ENCODE results near the gene MBNL2. TPM values are rescaled to one million over a fixed set of nuclear protein-coding genes. Genes with fewer than 3 reads are reported as not detected.
"Not testable (repeated sequence)": the region's sequence is repeated elsewhere in the genome, so short reads cannot be mapped to it uniquely, and the experiment has no call there.

Gene MBNL2
- total and polyA plus RNA-seq, 2 donors from 2014 or later, result 18.8 to 70.5 TPM

- no peaks in the 10 kb centered on the region for H3K36me3 ChIP-seq (ENCODE audit: control insufficient read depth in 2 of 3, insufficient read depth in 3 of 3, low read length in 3 of 3)
- no peak for TF ChIP-seq CTCF (IDR thresholded peaks at IDR 0.05; ENCODE audit: borderline replicate concordance, extremely low read depth, insufficient read depth)
- intact Hi-C loops (cut with DNase I), result no loop called here
- peaks cover 0 to 1% (median 0%) of the 10 kb centered on the region in 3 donors for H3K9me3 ChIP-seq (ENCODE audit: control insufficient read depth in 2 of 3, insufficient read depth in 1 of 3, low read length in 3 of 3)
- no peak overlapping the region for H3K27ac ChIP-seq (ENCODE audit: low read depth in 2 of 2, low read length in 2 of 2)
- no peak overlapping the region for H3K4me3 ChIP-seq (ENCODE audit: low read length in 3 of 3)
- no peaks in the 10 kb centered on the region for H3K4me1 ChIP-seq (ENCODE audit: control insufficient read depth in 2 of 3, insufficient read depth in 2 of 3, low read depth in 1 of 3, low read length in 3 of 3)
- DNase-seq (no peak), FAIRE-seq (no peak)
- H3K27me3 ChIP-seq (ENCODE audit: control insufficient read depth, insufficient read depth, low read length), result no peaks in the 10 kb centered on the region
- no peak overlapping the region for H3K9ac ChIP-seq (ENCODE audit: low read length in 3 of 3)
These were observed 16.2 kb upstream of the MBNL2 start for GRCh38 chr13:97205982-97206381.

- DNase-seq; H3K4me3 ChIP-seq (ENCODE audit: low read length in 3 of 3); H3K9ac ChIP-seq (ENCODE audit: low read length in 3 of 3); H3K27ac ChIP-seq (ENCODE audit: low read depth in 2 of 2, low read length in 2 of 2); H3K4me1 ChIP-seq (ENCODE audit: control insufficient read depth in 2 of 3, insufficient read depth in 2 of 3, low read depth in 1 of 3, low read length in 3 of 3); H3K27me3 ChIP-seq (ENCODE audit: control insufficient read depth, insufficient read depth, low read length); intact Hi-C loops (cut with DNase I); FAIRE-seq; H3K9me3 ChIP-seq (ENCODE audit: control insufficient read depth in 2 of 3, insufficient read depth in 1 of 3, low read length in 3 of 3); H3K36me3 ChIP-seq (ENCODE audit: control insufficient read depth in 2 of 3, insufficient read depth in 3 of 3, low read length in 3 of 3): not testable (repeated sequence)
These were observed 14.9 kb upstream of the MBNL2 start for GRCh38 chr13:97207252-97207651.

- Histone ChIP-seq H3K27ac (ENCODE audit: low read depth in 2 of 2, low read length in 2 of 2) (no peak overlapping the region), H3K4me1 (ENCODE audit: control insufficient read depth in 2 of 3, insufficient read depth in 2 of 3, low read depth in 1 of 3, low read length in 3 of 3) (no peaks in the 10 kb centered on the region), H3K4me3 (ENCODE audit: low read length in 3 of 3) (no peak overlapping the region), H3K9me3 (ENCODE audit: control insufficient read depth in 2 of 3, insufficient read depth in 1 of 3, low read length in 3 of 3) (peaks cover 0 to 1% (median 0%) of the 10 kb centered on the region in 3 donors), H3K27me3 (ENCODE audit: control insufficient read depth, insufficient read depth, low read length) (no peaks in the 10 kb centered on the region), H3K9ac (ENCODE audit: low read length in 3 of 3) (no peak overlapping the region), H3K36me3 (ENCODE audit: control insufficient read depth in 2 of 3, insufficient read depth in 3 of 3, low read length in 3 of 3) (no peaks in the 10 kb centered on the region)
- no peak for TF ChIP-seq CTCF (IDR thresholded peaks at IDR 0.05; ENCODE audit: borderline replicate concordance, extremely low read depth, insufficient read depth)
- FAIRE-seq, result no peak
- intact Hi-C loops (cut with DNase I), result loop anchor here (10.0 kb wide), 1 partner anchor 86 kb away; no protein-coding TSS in a partner anchor
- no peak for DNase-seq
These were observed 10.8 kb upstream of the MBNL2 start for GRCh38 chr13:97211300-97211699.

GRCh38 chr13:97212004-97212403 lies 10.1 kb upstream of the MBNL2 start:
- Histone ChIP-seq H3K36me3 (ENCODE audit: control insufficient read depth in 2 of 3, insufficient read depth in 3 of 3, low read length in 3 of 3) (no peaks in the 10 kb centered on the region), H3K9me3 (ENCODE audit: control insufficient read depth in 2 of 3, insufficient read depth in 1 of 3, low read length in 3 of 3) (no peaks in the 10 kb centered on the region), H3K27me3 (ENCODE audit: control insufficient read depth, insufficient read depth, low read length) (no peaks in the 10 kb centered on the region), H3K9ac (ENCODE audit: low read length in 3 of 3) (no peak overlapping the region), H3K27ac (ENCODE audit: low read depth in 2 of 2, low read length in 2 of 2) (no peak overlapping the region), H3K4me3 (ENCODE audit: low read length in 3 of 3) (no peak overlapping the region), H3K4me1 (ENCODE audit: control insufficient read depth in 2 of 3, insufficient read depth in 2 of 3, low read depth in 1 of 3, low read length in 3 of 3) (no peaks in the 10 kb centered on the region)
- DNase-seq (no peak), FAIRE-seq (no peak)
- intact Hi-C loops (cut with DNase I), result loop anchor here (10.0 kb wide), 1 partner anchor 87 kb away; no protein-coding TSS in a partner anchor
- TF ChIP-seq CTCF (IDR thresholded peaks at IDR 0.05; ENCODE audit: borderline replicate concordance, extremely low read depth, insufficient read depth), result no peak

Data from kidney (tissue), 14 donors.